SK-N-MC (cell line): Measurements from ENCODE around the gene RAB10.

Source experiments
- DNase-seq: peaks from one replicate; pipeline ENCODE4 v3.0.0-alpha.2; 2011; ENCODE audit warnings: low read depth, low spot score
- H3K27ac ChIP-seq: fragments of 200-600 bp; sonication (generic); 2 replicates; pipeline ENCODE4 v1.5.1; 2016; ENCODE audit warnings: mixed run types
- H3K36me3 ChIP-seq: fragments of 200-600 bp; sonication (generic); 2 replicates; pipeline ENCODE4 v1.6.1; 2017; ENCODE audit warnings: antibody characterized with exemption, low read length, mixed read lengths; ENCODE audit not compliant: insufficient read depth
- H3K4me3 ChIP-seq: fragments of 200-600 bp; sonication (generic); 2 replicates; pipeline ENCODE4 v1.5.1; 2016
- H3K9ac ChIP-seq: fragments of 200-600 bp; sonication (generic); 2 replicates; pipeline ENCODE4 v1.8.0; 2017; ENCODE audit warnings: mixed run types, mixed read lengths; ENCODE audit not compliant: insufficient read length
- H3K9me3 ChIP-seq: fragments of 200-600 bp; sonication (generic); 2 replicates; pipeline ENCODE4 v1.6.1; 2017; ENCODE audit warnings: low read depth, mild to moderate bottlenecking, antibody characterized with exemption, low read length, moderate library complexity, mixed read lengths
- EZH2 ChIP-seq: fragments of 200-600 bp; sonication (generic); IDR thresholded peaks from one replicate; pipeline ENCODE4 v1.6.1; 2017; ENCODE audit warnings: antibody characterized with exemption
- FOXP2 ChIP-seq: optimal IDR thresholded peaks from 2 replicates; pipeline ENCODE3; 2011; ENCODE audit warnings: mild to moderate bottlenecking, moderate library complexity; ENCODE audit not compliant: insufficient read depth; ENCODE audit errors: extremely low read length, control extremely low read depth
- POLR2AphosphoS5 ChIP-seq: IDR thresholded peaks from 2 replicates; pipeline ENCODE4 v1.6.1; 2012; ENCODE audit warnings: mild to moderate bottlenecking, low read depth, low read length, borderline replicate concordance

Gene RAB10

GRCh38 chr2:26067186-26067974, 33.5 kb downstream of the RAB10 start:
- Histone ChIP-seq H3K9ac (no peak overlapping the region), H3K9me3 (no peaks in the 10 kb centered on the region), H3K4me3 (no peak overlapping the region), H3K27ac (peak overlapping the region; percentile 92), H3K36me3 (peaks cover 28% of the 10 kb centered on the region)
- DNase-seq: no peak
- TF ChIP-seq FOXP2 (no peak), POLR2AphosphoS5 (no peak), EZH2 (no peak)

GRCh38 chr2:26067980-26068507, 34.2 kb downstream of the RAB10 start:
- H3K36me3 ChIP-seq: peaks cover 28% of the 10 kb centered on the region
- no peak for DNase-seq
- no peak overlapping the region for H3K9ac ChIP-seq
- TF ChIP-seq POLR2AphosphoS5: no peak
- TF ChIP-seq EZH2: no peak
- no peak for TF ChIP-seq FOXP2
- no peaks in the 10 kb centered on the region for H3K9me3 ChIP-seq
- peak overlapping the region; percentile 92 for H3K27ac ChIP-seq
- H3K4me3 ChIP-seq: peak overlapping the region; percentile 52; the same call in 1 of the 2 replicates

- peaks cover 30% of the 10 kb centered on the region for H3K36me3 ChIP-seq
- DNase-seq: peak; percentile 80
- peak overlapping the region; percentile 24 for H3K9ac ChIP-seq
- no peaks in the 10 kb centered on the region for H3K9me3 ChIP-seq
- H3K4me3 ChIP-seq: peak overlapping the region; percentile 52
- peak overlapping the region; percentile 92 for H3K27ac ChIP-seq
- TF ChIP-seq FOXP2 (no peak), EZH2 (no peak), POLR2AphosphoS5 (peak; percentile 44; the same call in 1 of the 2 replicates)
Observed at GRCh38 chr2:26068602-26069298, 34.9 kb downstream of the RAB10 start.

GRCh38 chr2:26070730-26071129, 36.8 kb downstream of the RAB10 start:
- Histone ChIP-seq H3K27ac (no peak overlapping the region), H3K36me3 (peaks cover 24% of the 10 kb centered on the region), H3K9me3 (no peaks in the 10 kb centered on the region), H3K4me3 (no peak overlapping the region), H3K9ac (no peak overlapping the region)
- TF ChIP-seq POLR2AphosphoS5 (no peak), FOXP2 (no peak), EZH2 (no peak)
- DNase-seq: no peak

- TF ChIP-seq EZH2 (no peak), POLR2AphosphoS5 (no peak), FOXP2 (no peak)
- Histone ChIP-seq H3K27ac (no peak overlapping the region), H3K9me3 (no peaks in the 10 kb centered on the region), H3K36me3 (peaks cover 19% of the 10 kb centered on the region), H3K4me3 (no peak overlapping the region), H3K9ac (no peak overlapping the region)
- DNase-seq: no peak
Observed at GRCh38 chr2:26072925-26073768, 39.3 kb downstream of the RAB10 start.

GRCh38 chr2:26073830-26074229, 39.9 kb downstream of the RAB10 start:
- no peak for DNase-seq
- Histone ChIP-seq H3K9me3 (no peaks in the 10 kb centered on the region), H3K4me3 (no peak overlapping the region), H3K9ac (no peak overlapping the region), H3K27ac (no peak overlapping the region), H3K36me3 (peaks cover 23% of the 10 kb centered on the region)
- no peak for TF ChIP-seq FOXP2
- no peak for TF ChIP-seq EZH2
- no peak for TF ChIP-seq POLR2AphosphoS5

- H3K27ac ChIP-seq: no peak overlapping the region
- no peak for DNase-seq
Observed at GRCh38 chr2:26074676-26075075, 40.8 kb downstream of the RAB10 start.

GRCh38 chr2:26075173-26075572, 41.3 kb downstream of the RAB10 start:
- H3K9me3 ChIP-seq: no peaks in the 10 kb centered on the region
- H3K27ac ChIP-seq: no peak overlapping the region
- DNase-seq: no peak

More at GRCh38 chr2:26074676-26075075, 40.8 kb downstream of the RAB10 start:
- Histone ChIP-seq H3K9me3 (no peaks in the 10 kb centered on the region), H3K4me3 (no peak overlapping the region), H3K9ac (no peak overlapping the region), H3K36me3 (peaks cover 26% of the 10 kb centered on the region)
- TF ChIP-seq EZH2: no peak
- no peak for TF ChIP-seq FOXP2
- TF ChIP-seq POLR2AphosphoS5: no peak

More at GRCh38 chr2:26075173-26075572, 41.3 kb downstream of the RAB10 start:
- Histone ChIP-seq H3K9ac (no peak overlapping the region), H3K36me3 (peaks cover 27% of the 10 kb centered on the region), H3K4me3 (no peak overlapping the region)
- TF ChIP-seq POLR2AphosphoS5: no peak
- TF ChIP-seq EZH2: no peak
- TF ChIP-seq FOXP2: no peak
